T-helper 17 cell (primary cell): ENCODE measurements around the gene HTR3C. TPM values are rescaled to one million over a fixed set of nuclear protein-coding genes. Genes with fewer than 3 reads are reported as not detected.
"Not testable (repeated sequence)": the region's sequence is repeated elsewhere in the genome, so short reads cannot be mapped to it uniquely, and the experiment has no call there.

Source experiments
- ATAC-seq: fragments of 150-1000 bp; cut with Tn5 transposase; 2 replicates; pipeline ENCODE4 v1.10.0; 2021; ENCODE audit warnings: mild to moderate bottlenecking, moderate library complexity
- DNase-seq, 3 donors: peaks; one replicate each; pipeline versions ENCODE4 v3.0.0 to v3.0.0-alpha.2; 2020 to 2021
- H3K9me3 ChIP-seq: one replicate; pipeline ENCODE4 v1.7.0; 2013; ENCODE audit warnings: low read length, mild to moderate bottlenecking; ENCODE audit not compliant: control insufficient read depth, poor library complexity, severe bottlenecking
- H3K27ac Mint-ChIP-seq: one replicate; pipeline ENCODE4 v1.8.0; 2022; ENCODE audit warnings: mild to moderate bottlenecking, moderate library complexity, mixed read lengths
- H3K27me3 Mint-ChIP-seq: one replicate; pipeline ENCODE4 v1.8.0; 2022; ENCODE audit warnings: mixed read lengths
- H3K36me3 Mint-ChIP-seq: one replicate; pipeline ENCODE4 v1.8.0; 2022; ENCODE audit warnings: low read depth, mixed read lengths
- H3K4me1 Mint-ChIP-seq: one replicate; pipeline ENCODE4 v1.8.0; 2022; ENCODE audit warnings: mild to moderate bottlenecking, mixed read lengths
- H3K4me3 Mint-ChIP-seq: one replicate; pipeline ENCODE4 v1.8.0; 2022; ENCODE audit warnings: mild to moderate bottlenecking, moderate library complexity, mixed read lengths
- total RNA-seq, 4 donors: library from RNA in 2 of 4; stranded (reverse) in 2 of 4; gene quantifications; one replicate each; pipeline ENCODE4 v1.2.3 and lab custom pipeline; 2022 to 2026

HTR3C gene
- total RNA-seq, 2 donors from 2014 or later, result not detected

DNA sequence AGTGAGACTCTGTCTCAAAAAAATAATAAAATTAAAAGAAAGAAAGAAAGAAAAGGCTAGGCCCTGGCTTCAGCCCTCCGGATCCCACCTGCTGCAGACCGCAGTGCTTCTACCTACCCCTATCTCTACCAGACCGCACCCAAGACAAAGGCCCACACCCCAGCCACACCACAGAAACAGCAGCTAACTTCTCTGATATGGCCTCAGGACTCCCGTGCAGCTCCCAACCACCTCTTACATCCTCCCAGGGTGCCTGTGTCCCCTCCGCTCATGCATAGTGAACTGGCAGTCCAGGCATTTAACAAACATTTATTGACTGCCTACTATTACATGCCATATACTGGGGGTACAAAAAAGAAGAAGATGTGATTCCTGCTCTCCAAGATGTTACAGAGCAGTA is 6.9 kb upstream of the HTR3C start:
- Mint-ChIP-seq H3K4me3 (no peak overlapping the region), H3K36me3 (no peaks in the 10 kb centered on the region), H3K27me3 (peaks cover 26% of the 10 kb centered on the region), H3K27ac (no peak overlapping the region), H3K4me1 (no peaks in the 10 kb centered on the region)
- ATAC-seq (no peak), DNase-seq (no peak)
- no peaks in the 10 kb centered on the region for H3K9me3 ChIP-seq

GRCh38 chr3:184050217-184050847 is 2.5 kb upstream of the HTR3C start:
- H3K27me3 Mint-ChIP-seq, result peaks cover 29% of the 10 kb centered on the region
- ATAC-seq (no peak), DNase-seq (no peak)
- H3K4me1 Mint-ChIP-seq, result no peaks in the 10 kb centered on the region
- H3K4me3 Mint-ChIP-seq, result no peak overlapping the region
- no peaks in the 10 kb centered on the region for H3K9me3 ChIP-seq
- H3K36me3 Mint-ChIP-seq, result peaks cover 4% of the 10 kb centered on the region
- H3K27ac Mint-ChIP-seq, result no peak overlapping the region

GRCh38 chr3:184058029-184058428 is 5.2 kb downstream of the HTR3C start:
- peaks cover 14% of the 10 kb centered on the region for H3K27me3 Mint-ChIP-seq
- H3K27ac Mint-ChIP-seq, result no peak overlapping the region
- H3K9me3 ChIP-seq, result no peaks in the 10 kb centered on the region
- DNase-seq (no peak), ATAC-seq (no peak)
- no peaks in the 10 kb centered on the region for H3K4me1 Mint-ChIP-seq
- no peak overlapping the region for H3K4me3 Mint-ChIP-seq
- no peaks in the 10 kb centered on the region for H3K36me3 Mint-ChIP-seq

DNA sequence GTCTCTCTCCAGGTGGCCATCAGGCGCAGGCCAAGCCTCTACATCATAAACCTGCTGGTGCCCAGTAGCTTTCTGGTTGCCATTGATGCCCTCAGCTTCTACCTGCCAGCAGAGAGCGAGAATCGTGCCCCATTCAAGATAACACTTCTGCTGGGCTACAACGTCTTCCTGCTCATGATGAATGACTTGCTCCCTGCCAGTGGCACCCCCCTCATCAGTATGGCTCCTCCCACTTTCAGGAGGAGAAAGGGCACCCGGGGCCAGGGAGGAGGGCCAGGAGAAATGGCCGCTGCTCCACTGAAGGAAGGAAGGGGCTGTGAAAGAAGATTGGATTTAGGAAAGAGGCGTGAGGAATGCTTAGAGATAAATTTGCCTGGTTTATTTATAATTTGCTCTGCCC is 6.6 kb downstream of the HTR3C start:
- H3K4me3 Mint-ChIP-seq, result no peak overlapping the region
- ATAC-seq, result no peak

GRCh38 chr3:184062637-184063036 is 9.8 kb downstream of the HTR3C start:
- DNase-seq (no peak), ATAC-seq (no peak)
- peaks cover 20% of the 10 kb centered on the region for H3K27me3 Mint-ChIP-seq
- H3K4me1 Mint-ChIP-seq, result no peaks in the 10 kb centered on the region
- H3K9me3 ChIP-seq, result no peaks in the 10 kb centered on the region
- H3K36me3 Mint-ChIP-seq, result no peaks in the 10 kb centered on the region
- no peak overlapping the region for H3K4me3 Mint-ChIP-seq
- no peak overlapping the region for H3K27ac Mint-ChIP-seq

More for the DNA sequence above, 6.6 kb downstream of the HTR3C start:
- Mint-ChIP-seq H3K36me3 (no peaks in the 10 kb centered on the region), H3K27me3 (peaks cover 14% of the 10 kb centered on the region), H3K4me1 (no peaks in the 10 kb centered on the region), H3K27ac (no peak overlapping the region)
- no peak for DNase-seq
- H3K9me3 ChIP-seq, result no peaks in the 10 kb centered on the region

GRCh38 chr3:184066211-184066610 is 13.4 kb downstream of the HTR3C start:
- Mint-ChIP-seq H3K4me1 (no peaks in the 10 kb centered on the region), H3K4me3 (no peak overlapping the region), H3K27me3 (peaks cover 18% of the 10 kb centered on the region), H3K36me3 (no peaks in the 10 kb centered on the region), H3K27ac (no peak overlapping the region)
- DNase-seq (no peak), ATAC-seq (no peak)
- H3K9me3 ChIP-seq, result no peaks in the 10 kb centered on the region

DNA sequence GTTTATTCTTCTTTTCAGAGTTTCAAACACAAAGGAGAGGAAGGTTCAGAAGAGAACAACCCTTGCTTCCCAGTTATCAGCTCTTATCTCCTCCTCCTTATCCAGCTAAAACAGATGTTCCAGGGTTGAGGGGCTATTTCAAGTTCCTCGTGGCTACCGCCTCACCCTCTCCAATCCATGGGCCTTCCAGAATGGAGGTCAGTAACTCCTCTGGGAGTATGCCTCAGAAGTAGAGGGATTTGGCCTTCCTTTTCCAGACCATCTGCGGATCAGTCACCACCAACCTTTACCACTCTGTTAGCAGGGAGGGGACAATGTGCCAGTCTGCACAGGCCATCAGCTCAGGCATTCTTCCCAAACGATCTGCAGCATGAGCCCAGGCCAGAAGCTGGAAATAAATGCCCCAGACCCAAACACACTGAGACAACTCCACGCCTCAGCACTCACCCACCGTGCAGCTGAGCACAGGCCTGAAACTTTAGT is 14.8 kb downstream of the HTR3C start:
- no peaks in the 10 kb centered on the region for H3K9me3 ChIP-seq
- H3K27ac Mint-ChIP-seq, result no peak overlapping the region
- no peak overlapping the region for H3K4me3 Mint-ChIP-seq
- DNase-seq (no peak), ATAC-seq (no peak)
- H3K27me3 Mint-ChIP-seq, result peaks cover 18% of the 10 kb centered on the region
- H3K36me3 Mint-ChIP-seq, result no peaks in the 10 kb centered on the region
- H3K4me1 Mint-ChIP-seq, result no peaks in the 10 kb centered on the region

GRCh38 chr3:184068344-184068743 is 15.5 kb downstream of the HTR3C start:
- no peak for ATAC-seq
- DNase-seq, result no peak
- Mint-ChIP-seq H3K27me3 (peaks cover 19% of the 10 kb centered on the region), H3K27ac (no peak overlapping the region), H3K4me3 (no peak overlapping the region), H3K4me1 (no peaks in the 10 kb centered on the region), H3K36me3 (no peaks in the 10 kb centered on the region)
- no peaks in the 10 kb centered on the region for H3K9me3 ChIP-seq

- H3K27ac Mint-ChIP-seq, H3K4me1 Mint-ChIP-seq, DNase-seq, H3K36me3 Mint-ChIP-seq, ATAC-seq, H3K9me3 ChIP-seq, H3K4me3 Mint-ChIP-seq: not testable (repeated sequence)
- H3K27me3 Mint-ChIP-seq, result peaks cover 24% of the 10 kb centered on the region
Observed at GRCh38 chr3:184071142-184071541, 18.3 kb downstream of the HTR3C start.

GRCh38 chr3:184073621-184074020 is 20.8 kb downstream of the HTR3C start:
- peaks cover 3% of the 10 kb centered on the region for H3K36me3 Mint-ChIP-seq
- H3K4me3 Mint-ChIP-seq, result no peak overlapping the region
- ATAC-seq, result no peak

GRCh38 chr3:184075901-184076300 is 23.1 kb downstream of the HTR3C start:
- H3K9me3 ChIP-seq, result no peaks in the 10 kb centered on the region
- Mint-ChIP-seq H3K36me3 (peaks cover 3% of the 10 kb centered on the region), H3K27ac (no peak overlapping the region), H3K27me3 (peaks cover 9% of the 10 kb centered on the region), H3K4me3 (no peak overlapping the region), H3K4me1 (no peaks in the 10 kb centered on the region)
- DNase-seq (no peak), ATAC-seq (no peak)

More at GRCh38 chr3:184073621-184074020, 20.8 kb downstream of the HTR3C start:
- H3K27ac Mint-ChIP-seq, result no peak overlapping the region
- peaks cover 14% of the 10 kb centered on the region for H3K27me3 Mint-ChIP-seq
- no peak for DNase-seq
- H3K9me3 ChIP-seq, result no peaks in the 10 kb centered on the region
- H3K4me1 Mint-ChIP-seq, result no peaks in the 10 kb centered on the region

- Mint-ChIP-seq H3K4me1 (no peaks in the 10 kb centered on the region), H3K36me3 (peaks cover 3% of the 10 kb centered on the region), H3K27me3 (peaks cover 9% of the 10 kb centered on the region), H3K4me3 (no peak overlapping the region), H3K27ac (no peak overlapping the region)
- DNase-seq (no peak), ATAC-seq (no peak)
- H3K9me3 ChIP-seq, result no peaks in the 10 kb centered on the region
Observed at GRCh38 chr3:184077881-184078280, 25.0 kb downstream of the HTR3C start.

DNA sequence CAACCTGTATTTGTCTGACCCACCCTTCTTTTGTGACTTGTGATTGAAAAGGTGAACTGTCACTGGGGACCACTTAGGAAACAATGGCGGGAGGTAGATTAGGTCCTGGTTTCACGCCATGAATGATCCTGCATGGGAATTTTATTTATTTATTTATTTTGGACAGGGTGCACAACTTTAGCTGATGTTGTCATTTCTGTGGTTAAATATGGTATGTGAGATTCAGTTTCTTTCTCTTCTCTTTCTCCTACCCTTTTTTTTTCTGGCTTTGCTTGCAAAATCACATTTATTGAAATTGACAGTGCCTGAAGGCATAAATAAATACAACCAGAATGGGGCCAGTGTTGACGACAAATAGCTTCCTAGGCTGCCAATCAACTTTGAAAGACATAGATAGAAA is 26.0 kb downstream of the HTR3C start:
- H3K36me3 Mint-ChIP-seq, result peaks cover 3% of the 10 kb centered on the region
- ATAC-seq (no peak), DNase-seq (no peak)
- no peaks in the 10 kb centered on the region for H3K4me1 Mint-ChIP-seq
- H3K27me3 Mint-ChIP-seq, result peaks cover 3% of the 10 kb centered on the region
- no peak overlapping the region for H3K27ac Mint-ChIP-seq
- H3K9me3 ChIP-seq, result no peaks in the 10 kb centered on the region
- H3K4me3 Mint-ChIP-seq, result no peak overlapping the region

GRCh38 chr3:184081116-184081830 is 28.4 kb downstream of the HTR3C start:
- peaks cover 2% of the 10 kb centered on the region for H3K36me3 Mint-ChIP-seq
- no peaks in the 10 kb centered on the region for H3K9me3 ChIP-seq

More at GRCh38 chr3:184081116-184081830, 28.4 kb downstream of the HTR3C start:
- Mint-ChIP-seq H3K27me3 (no peaks in the 10 kb centered on the region), H3K4me1 (no peaks in the 10 kb centered on the region), H3K27ac (no peak overlapping the region), H3K4me3 (no peak overlapping the region)
- ATAC-seq (no peak), DNase-seq (no peak)
